IMR-90 (cell line): Measurements from ENCODE around the gene TK1. TPM values are rescaled to one million over a fixed set of nuclear protein-coding genes. Genes with fewer than 3 reads are reported as not detected.

Source experiments
- polyA plus RNA-seq, 3 experiments: library from polyadenylated mRNA; depleted of rRNA; stranded (reverse); fragments of >200 nt; gene quantifications; 2 replicates each; pipeline ENCODE4 v1.2.3, GENCODE V29; 2012; ENCODE audit warnings: low replicate concordance in 1 of 3
- total RNA-seq: library from RNA; depleted of rRNA; stranded (reverse); fragments of >200 nt; gene quantifications from 2 replicates; pipeline ENCODE4 v1.2.3, GENCODE V29; 2012
- TF ChIP-seq, protein P1 (sequence below): conservative IDR thresholded peaks from 2 replicates; pipeline ENCODE4 v1.5.1; 2012; ENCODE audit warnings: mild to moderate bottlenecking, low read depth, low read length, improper control_type of control experiment

The TK1 gene
- total and polyA plus RNA-seq, 2 of the 4 experiments (the other 2 are of a cell fraction) = 150 to 219 TPM

DNA sequence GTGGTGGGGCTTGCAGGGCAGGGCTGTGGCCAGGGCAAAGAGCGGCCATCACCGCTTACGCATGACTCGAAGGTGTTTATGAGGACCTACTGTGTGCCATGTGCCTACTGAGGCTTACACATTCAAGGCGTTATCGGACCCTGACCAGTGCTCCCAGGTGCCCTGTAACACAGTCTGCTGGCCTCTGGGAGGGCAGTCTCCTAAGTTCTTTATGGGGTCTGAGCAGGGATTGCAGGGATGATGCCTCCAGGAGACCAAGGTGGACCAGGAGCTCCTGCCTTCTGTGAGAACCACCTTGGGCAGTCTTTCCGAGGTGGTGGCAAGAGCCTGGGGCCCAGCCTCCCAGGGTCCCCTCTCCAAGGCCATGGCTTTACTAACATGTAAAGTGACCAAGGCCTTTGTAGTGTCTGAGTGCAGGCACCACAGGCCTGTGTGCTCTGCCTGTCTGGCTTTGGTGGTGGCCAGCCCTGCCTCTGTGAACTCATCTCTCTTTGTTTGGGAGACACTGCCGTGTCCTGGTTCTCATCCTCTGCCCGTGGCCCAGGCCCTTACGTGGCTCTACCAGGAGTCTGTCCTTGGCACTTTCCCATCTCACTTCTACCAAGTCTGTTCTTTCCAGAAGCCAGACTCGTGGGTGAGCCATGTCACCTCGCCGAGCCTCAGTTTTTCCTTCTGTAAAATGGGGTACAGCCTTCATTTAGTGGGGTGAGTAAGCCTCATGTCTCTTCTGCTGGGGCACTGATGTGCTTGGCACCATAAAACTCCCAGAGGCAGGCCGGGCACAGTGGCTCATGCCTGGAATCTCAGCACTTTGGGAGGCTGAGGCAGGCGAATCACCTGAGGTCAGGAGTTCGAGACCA is 21.9 kb downstream of the TK1 start (continued):
- TF ChIP-seq, protein P1, sequence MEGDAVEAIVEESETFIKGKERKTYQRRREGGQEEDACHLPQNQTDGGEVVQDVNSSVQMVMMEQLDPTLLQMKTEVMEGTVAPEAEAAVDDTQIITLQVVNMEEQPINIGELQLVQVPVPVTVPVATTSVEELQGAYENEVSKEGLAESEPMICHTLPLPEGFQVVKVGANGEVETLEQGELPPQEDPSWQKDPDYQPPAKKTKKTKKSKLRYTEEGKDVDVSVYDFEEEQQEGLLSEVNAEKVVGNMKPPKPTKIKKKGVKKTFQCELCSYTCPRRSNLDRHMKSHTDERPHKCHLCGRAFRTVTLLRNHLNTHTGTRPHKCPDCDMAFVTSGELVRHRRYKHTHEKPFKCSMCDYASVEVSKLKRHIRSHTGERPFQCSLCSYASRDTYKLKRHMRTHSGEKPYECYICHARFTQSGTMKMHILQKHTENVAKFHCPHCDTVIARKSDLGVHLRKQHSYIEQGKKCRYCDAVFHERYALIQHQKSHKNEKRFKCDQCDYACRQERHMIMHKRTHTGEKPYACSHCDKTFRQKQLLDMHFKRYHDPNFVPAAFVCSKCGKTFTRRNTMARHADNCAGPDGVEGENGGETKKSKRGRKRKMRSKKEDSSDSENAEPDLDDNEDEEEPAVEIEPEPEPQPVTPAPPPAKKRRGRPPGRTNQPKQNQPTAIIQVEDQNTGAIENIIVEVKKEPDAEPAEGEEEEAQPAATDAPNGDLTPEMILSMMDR = no peak
